HepG2 (cell line): ENCODE results near the gene CRK. TPM values are rescaled to one million over a fixed set of nuclear protein-coding genes. Genes with fewer than 3 reads are reported as not detected.

Experiments
- AHR ChIP-seq: IDR thresholded peaks from 2 replicates; pipeline ENCODE4 v1.6.1; 2018; ENCODE audit warnings: missing genetic modification reagents, missing compliant biosample characterization
- CBX2 ChIP-seq, 2 experiments: fragments of 200-600 bp in 1 of 2; sonication (generic); formaldehyde crosslinking in 1 of 2; IDR thresholded peaks; 2 replicates each; pipeline versions ENCODE4 v1.7.0 to v1.8.1; 2018 to 2022; ENCODE audit warnings: low read depth in 2 of 2, low read length in 1 of 2, mild to moderate bottlenecking in 1 of 2, missing genetic modification reagents in 1 of 2
- HNF4A ChIP-seq: sonication (generic); formaldehyde crosslinking; IDR thresholded peaks from 2 replicates; pipeline ENCODE4 v1.4.0; 2020; ENCODE audit warnings: missing genetic modification reagents
- NFE2L1 ChIP-seq: sonication (generic); formaldehyde crosslinking; IDR thresholded peaks from 2 replicates; pipeline ENCODE4 v1.4.0; 2020; ENCODE audit warnings: missing genetic modification reagents, mild to moderate bottlenecking, borderline replicate concordance
- PHB2 ChIP-seq: fragments of 450-650 bp; IDR thresholded peaks from 2 replicates; pipeline ENCODE4 v1.6.1; 2018; ENCODE audit not compliant: partially characterized antibody
- SP2 ChIP-seq: sonication (generic); formaldehyde crosslinking; IDR thresholded peaks from 2 replicates; pipeline ENCODE4 v1.5.1; 2020; ENCODE audit warnings: mild to moderate bottlenecking, missing genetic modification reagents
- THAP9 ChIP-seq: sonication (generic); formaldehyde crosslinking; IDR thresholded peaks from 2 replicates; pipeline ENCODE4; 2020; ENCODE audit warnings: missing genetic modification reagents, mild to moderate bottlenecking, borderline replicate concordance
- THYN1 ChIP-seq: sonication (generic); formaldehyde crosslinking; IDR thresholded peaks from 2 replicates; pipeline ENCODE4 v1.8.1; 2023; ENCODE audit warnings: low read depth, mild to moderate bottlenecking, moderate library complexity, missing genetic modification reagents, borderline replicate concordance
- ZBTB1 ChIP-seq: sonication (generic); formaldehyde crosslinking; IDR thresholded peaks from 2 replicates; pipeline ENCODE4 v1.4.0; 2020; ENCODE audit warnings: missing genetic modification reagents, borderline replicate concordance
- ZEB1 ChIP-seq: IDR thresholded peaks from 2 replicates; pipeline ENCODE4 v1.6.1; 2012; ENCODE audit warnings: mild to moderate bottlenecking, low read depth, inconsistent platforms; ENCODE audit not compliant: insufficient replicate concordance
- ZMYM4 ChIP-seq: sonication (generic); formaldehyde crosslinking; IDR thresholded peaks from 2 replicates; pipeline ENCODE4 v1.8.1; 2023; ENCODE audit warnings: mild to moderate bottlenecking, missing genetic modification reagents
- ZNF224 ChIP-seq: sonication (generic); formaldehyde crosslinking; IDR thresholded peaks from 2 replicates; pipeline ENCODE4 v1.5.0; 2020; ENCODE audit warnings: mild to moderate bottlenecking, missing genetic modification reagents
- ZNF280D ChIP-seq: sonication (generic); formaldehyde crosslinking; IDR thresholded peaks from 2 replicates; pipeline ENCODE4 v1.5.1; 2020; ENCODE audit warnings: mild to moderate bottlenecking, missing genetic modification reagents
- ZNF343 ChIP-seq: sonication (generic); formaldehyde crosslinking; IDR thresholded peaks from 2 replicates; pipeline ENCODE4 v1.4.0; 2020; ENCODE audit warnings: mild to moderate bottlenecking, missing genetic modification reagents
- ZNF614 ChIP-seq: IDR thresholded peaks from 2 replicates; pipeline ENCODE4 v1.6.1; 2018; ENCODE audit warnings: missing biosample characterization, missing genetic modification reagents, inconsistent platforms, borderline replicate concordance
- ZNF879 ChIP-seq: sonication (generic); formaldehyde crosslinking; IDR thresholded peaks from 2 replicates; pipeline ENCODE4 v1.8.1; 2023; ENCODE audit warnings: missing genetic modification reagents
- ZSCAN30 ChIP-seq: sonication (generic); formaldehyde crosslinking; IDR thresholded peaks from 2 replicates; pipeline ENCODE4 v1.5.0; 2020; ENCODE audit warnings: mild to moderate bottlenecking, missing genetic modification reagents
- polyA plus RNA-seq, 8 experiments: library from polyadenylated mRNA; depleted of rRNA in 3 of 8; stranded (reverse) in 7 of 8; unstranded in 1 of 8; fragments of >200 nt; fragmentation: Illumina TruSeq in 4 of 8; extraction: Trizol in 4 of 8; gene quantifications; 2 replicates each; pipeline versions ENCODE4 v1.2.1 to v1.2.3, GENCODE V29; 2011 to 2016; ENCODE audit warnings: low read depth in 4 of 8, missing spikeins in 1 of 8, mixed read lengths in 1 of 8; ENCODE audit not compliant: insufficient read depth in 1 of 8
- total RNA-seq, 5 experiments: library from RNA; depleted of rRNA; stranded (reverse); fragments of >200 nt; fragmentation: Illumina TruSeq; extraction: Trizol; gene quantifications; 2 replicates each; pipeline ENCODE4 v1.2.3, GENCODE V29; 2016; ENCODE audit warnings: low read depth in 1 of 5
- TF ChIP-seq, protein P1 (sequence below): IDR thresholded peaks from 2 replicates; pipeline ENCODE4 v1.6.1; 2016; ENCODE audit warnings: missing compliant biosample characterization, missing genetic modification reagents, borderline replicate concordance
- TF ChIP-seq, protein P2 (sequence below): sonication (generic); formaldehyde crosslinking; IDR thresholded peaks from 2 replicates; pipeline ENCODE4 v1.5.0; 2020; ENCODE audit warnings: missing genetic modification reagents

CRK gene
- total and polyA plus RNA-seq, 2 of the 13 experiments (the other 11 are each of a cell fraction or from before 2014, with no cell fraction given) = 47.4 to 54.2 TPM

GRCh38 chr17:1399679-1400512 is 56.1 kb downstream of the CRK start, which contains the start of gene YWHAE (continued):
- TF ChIP-seq THYN1 = no peak
- 0 out of 2 replicates have a peak, but pooled peaks have one; percentile 42 for TF ChIP-seq ZNF280D (CRISPR knock-in tag)
- TF ChIP-seq NFE2L1 (CRISPR knock-in tag) = peak; percentile 73; the same call in 1 of the 2 replicates
- TF ChIP-seq PHB2 = no peak
- peak; percentile 92; the same call in 1 of the 2 replicates for TF ChIP-seq THAP9
- TF ChIP-seq, protein P1, sequence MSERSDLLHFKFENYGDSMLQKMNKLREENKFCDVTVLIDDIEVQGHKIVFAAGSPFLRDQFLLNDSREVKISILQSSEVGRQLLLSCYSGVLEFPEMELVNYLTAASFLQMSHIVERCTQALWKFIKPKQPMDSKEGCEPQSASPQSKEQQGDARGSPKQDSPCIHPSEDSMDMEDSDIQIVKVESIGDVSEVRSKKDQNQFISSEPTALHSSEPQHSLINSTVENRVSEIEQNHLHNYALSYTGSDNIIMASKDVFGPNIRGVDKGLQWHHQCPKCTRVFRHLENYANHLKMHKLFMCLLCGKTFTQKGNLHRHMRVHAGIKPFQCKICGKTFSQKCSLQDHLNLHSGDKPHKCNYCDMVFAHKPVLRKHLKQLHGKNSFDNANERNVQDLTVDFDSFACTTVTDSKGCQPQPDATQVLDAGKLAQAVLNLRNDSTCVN (CRISPR knock-in tag) = no peak; the same call in 1 of the 2 replicates
- no peak for TF ChIP-seq ZBTB1 (CRISPR knock-in tag)
- TF ChIP-seq ZEB1 = peak; percentile 57
- peak; percentile 52; the same call in 1 of the 2 replicates for TF ChIP-seq ZSCAN30 (CRISPR knock-in tag)
- TF ChIP-seq ZMYM4 (CRISPR knock-in tag) = peak; percentile 55
- TF ChIP-seq HNF4A (CRISPR knock-in tag) = no peak
- no peak; the same call in 1 of the 2 replicates for TF ChIP-seq AHR (CRISPR knock-in tag)
- TF ChIP-seq ZNF614 (CRISPR knock-in tag) = peak; percentile 33; the same call in 1 of the 2 replicates
- TF ChIP-seq ZNF879 (CRISPR knock-in tag) = no peak
- TF ChIP-seq ZNF343 = no peak
- no peak for TF ChIP-seq ZNF224 (CRISPR knock-in tag)
- TF ChIP-seq SP2 (CRISPR knock-in tag) = no peak; the same call in 1 of the 2 replicates
- TF ChIP-seq, protein P2, sequence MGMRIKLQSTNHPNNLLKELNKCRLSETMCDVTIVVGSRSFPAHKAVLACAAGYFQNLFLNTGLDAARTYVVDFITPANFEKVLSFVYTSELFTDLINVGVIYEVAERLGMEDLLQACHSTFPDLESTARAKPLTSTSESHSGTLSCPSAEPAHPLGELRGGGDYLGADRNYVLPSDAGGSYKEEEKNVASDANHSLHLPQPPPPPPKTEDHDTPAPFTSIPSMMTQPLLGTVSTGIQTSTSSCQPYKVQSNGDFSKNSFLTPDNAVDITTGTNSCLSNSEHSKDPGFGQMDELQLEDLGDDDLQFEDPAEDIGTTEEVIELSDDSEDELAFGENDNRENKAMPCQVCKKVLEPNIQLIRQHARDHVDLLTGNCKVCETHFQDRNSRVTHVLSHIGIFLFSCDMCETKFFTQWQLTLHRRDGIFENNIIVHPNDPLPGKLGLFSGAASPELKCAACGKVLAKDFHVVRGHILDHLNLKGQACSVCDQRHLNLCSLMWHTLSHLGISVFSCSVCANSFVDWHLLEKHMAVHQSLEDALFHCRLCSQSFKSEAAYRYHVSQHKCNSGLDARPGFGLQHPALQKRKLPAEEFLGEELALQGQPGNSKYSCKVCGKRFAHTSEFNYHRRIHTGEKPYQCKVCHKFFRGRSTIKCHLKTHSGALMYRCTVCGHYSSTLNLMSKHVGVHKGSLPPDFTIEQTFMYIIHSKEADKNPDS (CRISPR knock-in tag) = peak; percentile 24; the same call in 1 of the 2 replicates
- no peak for TF ChIP-seq CBX2 (IDR thresholded peaks at IDR 0.05; ENCODE audit: low read depth, low read length)
- TF ChIP-seq CBX2 (CRISPR knock-in tag; IDR thresholded peaks at IDR 0.05; ENCODE audit: low read depth) = no peak
